C4-2B (cell line): ENCODE measurements around the gene PEX5L.

ENCODE experiments used
- CTCF ChIP-seq: fragments of 450-650 bp; conservative IDR thresholded peaks from 2 replicates; pipeline ENCODE4 v1.5.1; 2017; ENCODE audit warnings: mild to moderate bottlenecking
- ZFX ChIP-seq: fragments of 450-650 bp; IDR thresholded peaks from 2 replicates; pipeline ENCODE4 v1.6.1; 2017

GRCh38 chr3:180070925-180071324 is 34.2 kb upstream of the PEX5L start:
- TF ChIP-seq CTCF = no peak
- TF ChIP-seq ZFX = no peak
